HepG2 (cell line): ENCODE results near the gene NOC2L. TPM values are rescaled to one million over a fixed set of nuclear protein-coding genes. Genes with fewer than 3 reads are reported as not detected.

ENCODE experiments used
- FOXO1 ChIP-seq: sonication (generic); formaldehyde crosslinking; IDR thresholded peaks from 2 replicates; pipeline ENCODE4 v1.4.0; 2020; ENCODE audit warnings: missing genetic modification reagents
- HOXA9 ChIP-seq: sonication (generic); formaldehyde crosslinking; IDR thresholded peaks from 2 replicates; pipeline ENCODE4 v1.8.1; 2022; ENCODE audit warnings: missing genetic modification reagents, mild to moderate bottlenecking, moderate library complexity, borderline replicate concordance
- JARID2 ChIP-seq: sonication (generic); formaldehyde crosslinking; IDR thresholded peaks from 2 replicates; pipeline ENCODE4 v1.8.1; 2023; ENCODE audit warnings: missing genetic modification reagents, inconsistent platforms; ENCODE audit not compliant: insufficient replicate concordance
- NCOA2 ChIP-seq: sonication (generic); formaldehyde crosslinking; IDR thresholded peaks from 2 replicates; pipeline ENCODE4 v1.8.0; 2022; ENCODE audit warnings: inconsistent platforms
- PRPF4 ChIP-seq: fragments of 200-400 bp; formaldehyde crosslinking; IDR thresholded peaks from 2 replicates; pipeline ENCODE4 v1.6.1; 2016; ENCODE audit warnings: low read length, low read depth; ENCODE audit not compliant: poor library complexity, severe bottlenecking
- SP1 ChIP-seq, 2 experiments: fragments of 450-650 bp in 1 of 2; sonication (generic) in 1 of 2; formaldehyde crosslinking in 1 of 2; IDR thresholded peaks; 2 replicates each; pipeline versions ENCODE4 v1.4.0 to v1.6.1; 2016 to 2020; ENCODE audit warnings: missing genetic modification reagents in 1 of 2
- SSRP1 ChIP-seq: IDR thresholded peaks from 2 replicates; pipeline ENCODE4 v1.6.1; 2016; ENCODE audit warnings: control low read depth
- ZNF367 ChIP-seq: sonication (generic); formaldehyde crosslinking; IDR thresholded peaks from 2 replicates; pipeline ENCODE4 v1.4.0; 2020; ENCODE audit warnings: missing genetic modification reagents, borderline replicate concordance
- ZNF75D ChIP-seq: sonication (generic); formaldehyde crosslinking; IDR thresholded peaks from 2 replicates; pipeline ENCODE4 v1.8.1; 2023; ENCODE audit warnings: missing genetic modification reagents, mild to moderate bottlenecking, borderline replicate concordance
- ZSCAN25 ChIP-seq: sonication (generic); formaldehyde crosslinking; IDR thresholded peaks from 2 replicates; pipeline ENCODE4 v1.8.0; 2022; ENCODE audit warnings: mild to moderate bottlenecking, missing genetic modification reagents
- ZSCAN31 ChIP-seq: sonication (generic); formaldehyde crosslinking; IDR thresholded peaks from 2 replicates; pipeline ENCODE4 v1.5.0; 2020; ENCODE audit warnings: low read depth, mild to moderate bottlenecking, missing genetic modification reagents
- polyA plus RNA-seq, 8 experiments: library from polyadenylated mRNA; depleted of rRNA in 3 of 8; stranded (reverse) in 7 of 8; unstranded in 1 of 8; fragments of >200 nt; fragmentation: Illumina TruSeq in 4 of 8; extraction: Trizol in 4 of 8; gene quantifications; 2 replicates each; pipeline versions ENCODE4 v1.2.1 to v1.2.3, GENCODE V29; 2011 to 2016; ENCODE audit warnings: low read depth in 4 of 8, missing spikeins in 1 of 8, mixed read lengths in 1 of 8; ENCODE audit not compliant: insufficient read depth in 1 of 8
- total RNA-seq, 5 experiments: library from RNA; depleted of rRNA; stranded (reverse); fragments of >200 nt; fragmentation: Illumina TruSeq; extraction: Trizol; gene quantifications; 2 replicates each; pipeline ENCODE4 v1.2.3, GENCODE V29; 2016; ENCODE audit warnings: low read depth in 1 of 5
- TF ChIP-seq, protein P1 (sequence below): sonication (generic); formaldehyde crosslinking; IDR thresholded peaks from 2 replicates; pipeline ENCODE4 v1.4.0; 2020; ENCODE audit warnings: mild to moderate bottlenecking, missing genetic modification reagents
- TF ChIP-seq, protein P2 (sequence below): sonication (generic); formaldehyde crosslinking; IDR thresholded peaks from 2 replicates; pipeline ENCODE4 v1.5.0; 2020; ENCODE audit warnings: missing genetic modification reagents
- TF ChIP-seq, protein P3 (sequence below): sonication (generic); formaldehyde crosslinking; IDR thresholded peaks from 2 replicates; pipeline ENCODE4 v1.4.0; 2020; ENCODE audit warnings: missing genetic modification reagents
- TF ChIP-seq, protein P4 (sequence below): IDR thresholded peaks from 2 replicates; pipeline ENCODE4 v1.6.1; 2016; ENCODE audit warnings: mild to moderate bottlenecking, missing biosample characterization, missing genetic modification reagents
- TF ChIP-seq, protein P5 (sequence below): sonication (generic); formaldehyde crosslinking; IDR thresholded peaks from 2 replicates; pipeline ENCODE4 v1.8.0; 2022; ENCODE audit warnings: missing genetic modification reagents, low read depth, mild to moderate bottlenecking, borderline replicate concordance

The NOC2L gene
- total and polyA plus RNA-seq, 2 of the 13 experiments (the other 11 are each of a cell fraction or from before 2014, with no cell fraction given): 32.0 to 103 TPM

DNA sequence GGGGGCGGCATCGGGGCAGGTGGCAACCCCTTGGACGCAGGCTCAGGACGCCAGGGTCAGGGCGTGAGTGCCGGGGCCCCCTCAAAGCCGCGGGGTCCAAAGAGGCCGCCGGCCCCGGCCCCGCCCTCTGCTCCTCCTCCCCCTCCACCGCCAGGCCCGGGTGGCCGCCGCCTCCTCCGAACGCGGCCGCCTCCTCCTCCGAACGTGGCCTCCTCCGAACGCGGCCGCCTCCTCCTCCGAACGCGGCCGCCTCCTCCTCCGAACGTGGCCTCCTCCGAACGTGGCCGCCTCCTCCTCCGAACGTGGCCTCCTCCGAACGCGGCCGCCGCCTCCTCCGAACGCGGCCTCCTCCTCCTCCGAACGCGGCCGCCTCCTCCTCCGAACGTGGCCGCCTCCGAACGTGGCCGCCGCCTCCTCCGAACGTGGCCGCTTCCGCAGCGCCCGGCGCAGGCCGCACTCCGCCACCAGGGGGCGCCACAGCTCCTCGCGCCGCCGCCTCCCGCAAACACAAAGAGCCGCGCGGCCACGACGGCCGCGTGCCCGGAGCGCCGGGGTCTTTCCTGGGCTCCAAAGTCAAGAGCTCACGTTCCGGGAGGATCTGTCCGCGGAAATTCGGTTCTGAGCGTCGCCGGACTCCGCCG lies 54.6 kb downstream of the NOC2L start (continued):
- TF ChIP-seq, protein P1, sequence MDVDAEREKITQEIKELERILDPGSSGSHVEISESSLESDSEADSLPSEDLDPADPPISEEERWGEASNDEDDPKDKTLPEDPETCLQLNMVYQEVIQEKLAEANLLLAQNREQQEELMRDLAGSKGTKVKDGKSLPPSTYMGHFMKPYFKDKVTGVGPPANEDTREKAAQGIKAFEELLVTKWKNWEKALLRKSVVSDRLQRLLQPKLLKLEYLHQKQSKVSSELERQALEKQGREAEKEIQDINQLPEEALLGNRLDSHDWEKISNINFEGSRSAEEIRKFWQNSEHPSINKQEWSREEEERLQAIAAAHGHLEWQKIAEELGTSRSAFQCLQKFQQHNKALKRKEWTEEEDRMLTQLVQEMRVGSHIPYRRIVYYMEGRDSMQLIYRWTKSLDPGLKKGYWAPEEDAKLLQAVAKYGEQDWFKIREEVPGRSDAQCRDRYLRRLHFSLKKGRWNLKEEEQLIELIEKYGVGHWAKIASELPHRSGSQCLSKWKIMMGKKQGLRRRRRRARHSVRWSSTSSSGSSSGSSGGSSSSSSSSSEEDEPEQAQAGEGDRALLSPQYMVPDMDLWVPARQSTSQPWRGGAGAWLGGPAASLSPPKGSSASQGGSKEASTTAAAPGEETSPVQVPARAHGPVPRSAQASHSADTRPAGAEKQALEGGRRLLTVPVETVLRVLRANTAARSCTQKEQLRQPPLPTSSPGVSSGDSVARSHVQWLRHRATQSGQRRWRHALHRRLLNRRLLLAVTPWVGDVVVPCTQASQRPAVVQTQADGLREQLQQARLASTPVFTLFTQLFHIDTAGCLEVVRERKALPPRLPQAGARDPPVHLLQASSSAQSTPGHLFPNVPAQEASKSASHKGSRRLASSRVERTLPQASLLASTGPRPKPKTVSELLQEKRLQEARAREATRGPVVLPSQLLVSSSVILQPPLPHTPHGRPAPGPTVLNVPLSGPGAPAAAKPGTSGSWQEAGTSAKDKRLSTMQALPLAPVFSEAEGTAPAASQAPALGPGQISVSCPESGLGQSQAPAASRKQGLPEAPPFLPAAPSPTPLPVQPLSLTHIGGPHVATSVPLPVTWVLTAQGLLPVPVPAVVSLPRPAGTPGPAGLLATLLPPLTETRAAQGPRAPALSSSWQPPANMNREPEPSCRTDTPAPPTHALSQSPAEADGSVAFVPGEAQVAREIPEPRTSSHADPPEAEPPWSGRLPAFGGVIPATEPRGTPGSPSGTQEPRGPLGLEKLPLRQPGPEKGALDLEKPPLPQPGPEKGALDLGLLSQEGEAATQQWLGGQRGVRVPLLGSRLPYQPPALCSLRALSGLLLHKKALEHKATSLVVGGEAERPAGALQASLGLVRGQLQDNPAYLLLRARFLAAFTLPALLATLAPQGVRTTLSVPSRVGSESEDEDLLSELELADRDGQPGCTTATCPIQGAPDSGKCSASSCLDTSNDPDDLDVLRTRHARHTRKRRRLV (CRISPR knock-in tag): no peak
- TF ChIP-seq PRPF4 (no peak), ZNF75D (CRISPR knock-in tag) (no peak), ZNF367 (CRISPR knock-in tag) (no peak), SP1 (IDR thresholded peaks at IDR 0.05) (no peak), SP1 (CRISPR knock-in tag; IDR thresholded peaks at IDR 0.05) (peak; percentile 28; the same call in 1 of the 2 replicates), ZSCAN31 (CRISPR knock-in tag) (no peak), ZSCAN25 (CRISPR knock-in tag) (no peak), FOXO1 (CRISPR knock-in tag) (no peak), JARID2 (CRISPR knock-in tag) (no peak), HOXA9 (CRISPR knock-in tag) (no peak), SSRP1 (CRISPR knock-in tag) (no peak), NCOA2 (no peak)
- TF ChIP-seq, protein P2, sequence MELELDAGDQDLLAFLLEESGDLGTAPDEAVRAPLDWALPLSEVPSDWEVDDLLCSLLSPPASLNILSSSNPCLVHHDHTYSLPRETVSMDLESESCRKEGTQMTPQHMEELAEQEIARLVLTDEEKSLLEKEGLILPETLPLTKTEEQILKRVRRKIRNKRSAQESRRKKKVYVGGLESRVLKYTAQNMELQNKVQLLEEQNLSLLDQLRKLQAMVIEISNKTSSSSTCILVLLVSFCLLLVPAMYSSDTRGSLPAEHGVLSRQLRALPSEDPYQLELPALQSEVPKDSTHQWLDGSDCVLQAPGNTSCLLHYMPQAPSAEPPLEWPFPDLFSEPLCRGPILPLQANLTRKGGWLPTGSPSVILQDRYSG: no peak
- TF ChIP-seq, protein P3, sequence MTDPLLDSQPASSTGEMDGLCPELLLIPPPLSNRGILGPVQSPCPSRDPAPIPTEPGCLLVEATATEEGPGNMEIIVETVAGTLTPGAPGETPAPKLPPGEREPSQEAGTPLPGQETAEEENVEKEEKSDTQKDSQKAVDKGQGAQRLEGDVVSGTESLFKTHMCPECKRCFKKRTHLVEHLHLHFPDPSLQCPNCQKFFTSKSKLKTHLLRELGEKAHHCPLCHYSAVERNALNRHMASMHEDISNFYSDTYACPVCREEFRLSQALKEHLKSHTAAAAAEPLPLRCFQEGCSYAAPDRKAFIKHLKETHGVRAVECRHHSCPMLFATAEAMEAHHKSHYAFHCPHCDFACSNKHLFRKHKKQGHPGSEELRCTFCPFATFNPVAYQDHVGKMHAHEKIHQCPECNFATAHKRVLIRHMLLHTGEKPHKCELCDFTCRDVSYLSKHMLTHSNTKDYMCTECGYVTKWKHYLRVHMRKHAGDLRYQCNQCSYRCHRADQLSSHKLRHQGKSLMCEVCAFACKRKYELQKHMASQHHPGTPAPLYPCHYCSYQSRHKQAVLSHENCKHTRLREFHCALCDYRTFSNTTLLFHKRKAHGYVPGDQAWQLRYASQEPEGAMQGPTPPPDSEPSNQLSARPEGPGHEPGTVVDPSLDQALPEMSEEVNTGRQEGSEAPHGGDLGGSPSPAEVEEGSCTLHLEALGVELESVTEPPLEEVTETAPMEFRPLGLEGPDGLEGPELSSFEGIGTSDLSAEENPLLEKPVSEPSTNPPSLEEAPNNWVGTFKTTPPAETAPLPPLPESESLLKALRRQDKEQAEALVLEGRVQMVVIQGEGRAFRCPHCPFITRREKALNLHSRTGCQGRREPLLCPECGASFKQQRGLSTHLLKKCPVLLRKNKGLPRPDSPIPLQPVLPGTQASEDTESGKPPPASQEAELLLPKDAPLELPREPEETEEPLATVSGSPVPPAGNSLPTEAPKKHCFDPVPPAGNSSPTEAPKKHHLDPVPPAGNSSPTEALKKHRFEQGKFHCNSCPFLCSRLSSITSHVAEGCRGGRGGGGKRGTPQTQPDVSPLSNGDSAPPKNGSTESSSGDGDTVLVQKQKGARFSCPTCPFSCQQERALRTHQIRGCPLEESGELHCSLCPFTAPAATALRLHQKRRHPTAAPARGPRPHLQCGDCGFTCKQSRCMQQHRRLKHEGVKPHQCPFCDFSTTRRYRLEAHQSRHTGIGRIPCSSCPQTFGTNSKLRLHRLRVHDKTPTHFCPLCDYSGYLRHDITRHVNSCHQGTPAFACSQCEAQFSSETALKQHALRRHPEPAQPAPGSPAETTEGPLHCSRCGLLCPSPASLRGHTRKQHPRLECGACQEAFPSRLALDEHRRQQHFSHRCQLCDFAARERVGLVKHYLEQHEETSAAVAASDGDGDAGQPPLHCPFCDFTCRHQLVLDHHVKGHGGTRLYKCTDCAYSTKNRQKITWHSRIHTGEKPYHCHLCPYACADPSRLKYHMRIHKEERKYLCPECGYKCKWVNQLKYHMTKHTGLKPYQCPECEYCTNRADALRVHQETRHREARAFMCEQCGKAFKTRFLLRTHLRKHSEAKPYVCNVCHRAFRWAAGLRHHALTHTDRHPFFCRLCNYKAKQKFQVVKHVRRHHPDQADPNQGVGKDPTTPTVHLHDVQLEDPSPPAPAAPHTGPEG (CRISPR knock-in tag): 0 out of 2 replicates have a peak, but pooled peaks have one; percentile 44
- TF ChIP-seq, protein P4, sequence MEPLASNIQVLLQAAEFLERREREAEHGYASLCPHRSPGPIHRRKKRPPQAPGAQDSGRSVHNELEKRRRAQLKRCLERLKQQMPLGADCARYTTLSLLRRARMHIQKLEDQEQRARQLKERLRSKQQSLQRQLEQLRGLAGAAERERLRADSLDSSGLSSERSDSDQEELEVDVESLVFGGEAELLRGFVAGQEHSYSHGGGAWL (CRISPR knock-in tag): peak; percentile 70; the same call in 1 of the 2 replicates
- TF ChIP-seq, protein P5, sequence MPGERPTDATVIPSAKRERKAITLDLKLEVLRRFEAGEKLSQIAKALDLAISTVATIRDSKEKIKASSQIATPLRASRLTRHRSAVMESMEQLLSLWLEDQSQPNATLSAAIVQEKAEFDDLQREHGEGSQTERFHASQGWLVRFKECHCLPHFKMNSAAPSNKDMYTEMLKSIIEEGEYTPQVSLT: no peak
